ENCODE data around the gene STK17A. TPM values are rescaled to one million over a fixed set of nuclear protein-coding genes. Genes with fewer than 3 reads are reported as not detected.
"Not testable (repeated sequence)": the region's sequence is repeated elsewhere in the genome, so short reads cannot be mapped to it uniquely, and the experiment has no call there.

The STK17A gene
- total RNA-seq, 1 donor: 91.1 TPM

- TF ChIP-seq CTCF (IDR thresholded peaks at IDR 0.05; ENCODE audit: insufficient read depth, low read depth, low read length): no peak
- DNase-seq (ENCODE audit: low read depth): no peak
- no peak overlapping the region for H3K4me3 ChIP-seq (ENCODE audit: low read depth, low read length)
These were observed 20.5 kb upstream of the STK17A start for GRCh38 chr7:43562383-43562782.

GRCh38 chr7:43565786-43566185, 17.1 kb upstream of the STK17A start:
- peak; percentile 90 for DNase-seq (ENCODE audit: low read depth)
- no peak for TF ChIP-seq CTCF (IDR thresholded peaks at IDR 0.05; ENCODE audit: insufficient read depth, low read depth, low read length)
- no peak overlapping the region for H3K4me3 ChIP-seq (ENCODE audit: low read depth, low read length)

GRCh38 chr7:43568529-43568928, 14.4 kb upstream of the STK17A start:
- H3K4me3 ChIP-seq (ENCODE audit: low read depth, low read length): no peak overlapping the region
- no peak for TF ChIP-seq CTCF (IDR thresholded peaks at IDR 0.05; ENCODE audit: insufficient read depth, low read depth, low read length)
- no peak for DNase-seq (ENCODE audit: low read depth)

- TF ChIP-seq CTCF (IDR thresholded peaks at IDR 0.05; ENCODE audit: insufficient read depth, low read depth, low read length): no peak
- H3K4me3 ChIP-seq (ENCODE audit: low read depth, low read length): no peak overlapping the region
- DNase-seq (ENCODE audit: low read depth): peak; percentile 59
These were observed 13.5 kb upstream of the STK17A start for GRCh38 chr7:43569424-43569823.

GRCh38 chr7:43570688-43571365, 12.1 kb upstream of the STK17A start:
- no peak overlapping the region for H3K4me3 ChIP-seq (ENCODE audit: low read depth, low read length)
- TF ChIP-seq CTCF (IDR thresholded peaks at IDR 0.05; ENCODE audit: insufficient read depth, low read depth, low read length): no peak
- DNase-seq (ENCODE audit: low read depth): no peak

GRCh38 chr7:43572516-43573049, 10.3 kb upstream of the STK17A start:
- H3K4me3 ChIP-seq (ENCODE audit: low read depth, low read length): no peak overlapping the region
- DNase-seq (ENCODE audit: low read depth): peak; percentile 100
- no peak for TF ChIP-seq CTCF (IDR thresholded peaks at IDR 0.05; ENCODE audit: insufficient read depth, low read depth, low read length)

- not testable (repeated sequence) for DNase-seq (ENCODE audit: low read depth); H3K4me3 ChIP-seq (ENCODE audit: low read depth, low read length)
These were observed 9.1 kb upstream of the STK17A start for GRCh38 chr7:43573832-43574231.

All from fibroblast of villous mesenchyme (primary cell).